ENCODE measurements around the gene RNF38.
"Not testable (repeated sequence)": the region's sequence is repeated elsewhere in the genome, so short reads cannot be mapped to it uniquely, and the experiment has no call there.

Gene RNF38

GRCh38 chr9:36328798-36329411 is 71.2 kb downstream of the RNF38 start:
- peak; percentile 87 for DNase-seq

GRCh38 chr9:36325081-36325828 is 74.8 kb downstream of the RNF38 start:
- DNase-seq = no peak

GRCh38 chr9:36323926-36324325 is 76.1 kb downstream of the RNF38 start:
- DNase-seq = no peak

- DNase-seq = no peak
Measured at GRCh38 chr9:36322462-36322861, 77.6 kb downstream of the RNF38 start.

- DNase-seq = not testable (repeated sequence)
Measured at GRCh38 chr9:36321903-36322302, 78.2 kb downstream of the RNF38 start.

GRCh38 chr9:36320466-36320865 is 79.6 kb downstream of the RNF38 start:
- DNase-seq = no peak

- no peak for DNase-seq
Measured at GRCh38 chr9:36319806-36320205, 80.3 kb downstream of the RNF38 start.

- DNase-seq = no peak
Measured at GRCh38 chr9:36319183-36319582, 80.9 kb downstream of the RNF38 start.

- DNase-seq = no peak
Measured at GRCh38 chr9:36318212-36318802, 81.8 kb downstream of the RNF38 start.

GRCh38 chr9:36317766-36318165 is 82.3 kb downstream of the RNF38 start:
- no peak for DNase-seq

GRCh38 chr9:36316611-36317317 is 83.3 kb downstream of the RNF38 start:
- DNase-seq = no peak

- DNase-seq = no peak
Measured at GRCh38 chr9:36316049-36316448, 84.0 kb downstream of the RNF38 start.

GRCh38 chr9:36315283-36315682 is 84.8 kb downstream of the RNF38 start:
- no peak for DNase-seq

- DNase-seq = no peak
Measured at GRCh38 chr9:36314740-36315139, 85.3 kb downstream of the RNF38 start.

GRCh38 chr9:36306471-36307306 is 93.4 kb downstream of the RNF38 start:
- DNase-seq = no peak

- DNase-seq = not testable (repeated sequence)
Measured at GRCh38 chr9:36304366-36304765, 95.7 kb downstream of the RNF38 start.

GRCh38 chr9:36301227-36301626 is 98.8 kb downstream of the RNF38 start:
- DNase-seq = no peak

GRCh38 chr9:36298566-36298965 is 101.5 kb downstream of the RNF38 start:
- DNase-seq = no peak

GRCh38 chr9:36297798-36298197 is 102.3 kb downstream of the RNF38 start:
- no peak for DNase-seq

- DNase-seq = not testable (repeated sequence)
Measured at GRCh38 chr9:36294996-36295395, 105.1 kb downstream of the RNF38 start.

GRCh38 chr9:36293918-36294317 is 106.2 kb downstream of the RNF38 start:
- no peak for DNase-seq

GRCh38 chr9:36293171-36293570 is 106.9 kb downstream of the RNF38 start:
- no peak for DNase-seq

GRCh38 chr9:36292641-36293040 is 107.4 kb downstream of the RNF38 start:
- DNase-seq = no peak
